LNCaP clone FGC (cell line): ENCODE measurements around the gene CLMP.
"Not testable (repeated sequence)": the region's sequence is repeated elsewhere in the genome, so short reads cannot be mapped to it uniquely, and the experiment has no call there.

Source experiments
- DNase-seq: peaks from one replicate; pipeline ENCODE4 v3.0.0-alpha.2; 2011; ENCODE audit warnings: low read depth
- H3K4me3 ChIP-seq: 2 replicates; pipeline ENCODE4 v1.5.1; 2011; ENCODE audit warnings: mild to moderate bottlenecking, low read depth, low read length, control low read depth
- TF ChIP-seq, protein P1 (sequence below): IDR thresholded peaks from 2 replicates; pipeline ENCODE4 v1.5.1; 2012; ENCODE audit warnings: mild to moderate bottlenecking; ENCODE audit not compliant: control insufficient read depth, insufficient read depth; ENCODE audit errors: extremely low read depth

Gene CLMP

GRCh38 chr11:123137431-123138224, 57.4 kb downstream of the CLMP start:
- no peak for DNase-seq
- TF ChIP-seq, protein P1, sequence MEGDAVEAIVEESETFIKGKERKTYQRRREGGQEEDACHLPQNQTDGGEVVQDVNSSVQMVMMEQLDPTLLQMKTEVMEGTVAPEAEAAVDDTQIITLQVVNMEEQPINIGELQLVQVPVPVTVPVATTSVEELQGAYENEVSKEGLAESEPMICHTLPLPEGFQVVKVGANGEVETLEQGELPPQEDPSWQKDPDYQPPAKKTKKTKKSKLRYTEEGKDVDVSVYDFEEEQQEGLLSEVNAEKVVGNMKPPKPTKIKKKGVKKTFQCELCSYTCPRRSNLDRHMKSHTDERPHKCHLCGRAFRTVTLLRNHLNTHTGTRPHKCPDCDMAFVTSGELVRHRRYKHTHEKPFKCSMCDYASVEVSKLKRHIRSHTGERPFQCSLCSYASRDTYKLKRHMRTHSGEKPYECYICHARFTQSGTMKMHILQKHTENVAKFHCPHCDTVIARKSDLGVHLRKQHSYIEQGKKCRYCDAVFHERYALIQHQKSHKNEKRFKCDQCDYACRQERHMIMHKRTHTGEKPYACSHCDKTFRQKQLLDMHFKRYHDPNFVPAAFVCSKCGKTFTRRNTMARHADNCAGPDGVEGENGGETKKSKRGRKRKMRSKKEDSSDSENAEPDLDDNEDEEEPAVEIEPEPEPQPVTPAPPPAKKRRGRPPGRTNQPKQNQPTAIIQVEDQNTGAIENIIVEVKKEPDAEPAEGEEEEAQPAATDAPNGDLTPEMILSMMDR = no peak
- no peak overlapping the region for H3K4me3 ChIP-seq

DNA sequence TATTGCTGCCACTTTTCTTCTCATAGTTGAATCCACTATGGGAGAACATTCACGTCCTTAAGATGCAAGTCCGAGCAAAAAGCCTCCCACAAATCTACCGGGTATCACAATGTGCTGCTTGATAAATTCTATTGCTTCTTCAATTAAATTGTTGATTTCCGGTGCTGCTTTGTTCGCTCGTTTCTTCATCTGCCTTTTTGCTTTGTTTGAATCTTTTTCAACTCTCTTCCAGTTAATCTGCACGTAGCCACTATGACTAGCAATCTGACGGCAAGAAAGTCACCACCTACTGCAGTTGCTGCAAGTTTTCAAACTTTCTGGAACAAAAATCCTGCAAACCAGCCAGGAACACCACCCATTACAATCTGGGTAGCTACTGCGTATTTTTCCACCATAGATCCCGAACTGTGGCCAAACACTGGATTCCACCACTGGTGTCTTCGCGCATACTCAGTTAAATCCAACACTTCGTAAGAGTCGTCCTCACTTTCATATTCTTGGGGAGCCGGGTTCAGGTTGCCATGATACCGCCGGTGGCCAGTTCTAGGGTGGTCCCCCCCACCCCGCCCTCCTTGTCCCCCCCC, 59.1 kb downstream of the CLMP start:
- H3K4me3 ChIP-seq = no peak overlapping the region
- TF ChIP-seq, protein P1 = no peak
- DNase-seq = no peak

DNA sequence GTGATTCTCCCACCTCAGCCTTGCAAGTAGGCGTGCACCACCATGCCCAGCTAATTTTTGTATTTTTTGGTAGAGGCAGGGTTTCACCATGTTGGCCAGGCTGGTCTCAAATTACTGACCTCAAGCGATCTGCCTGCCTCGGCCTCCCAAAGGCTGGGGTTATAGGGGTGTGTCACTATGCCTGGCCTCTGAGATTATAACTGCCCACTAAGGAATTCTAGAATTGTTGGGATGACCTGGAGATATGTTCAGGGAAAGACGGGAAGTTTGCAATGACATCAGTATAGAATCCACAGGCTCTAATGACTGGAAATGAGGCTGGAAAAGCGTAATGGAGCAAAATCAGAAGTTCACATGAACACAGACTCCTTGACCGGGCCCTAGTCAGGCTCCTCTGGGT, 62.2 kb downstream of the CLMP start:
- TF ChIP-seq, protein P1 = no peak
- H3K4me3 ChIP-seq = no peak overlapping the region
- no peak for DNase-seq

DNA sequence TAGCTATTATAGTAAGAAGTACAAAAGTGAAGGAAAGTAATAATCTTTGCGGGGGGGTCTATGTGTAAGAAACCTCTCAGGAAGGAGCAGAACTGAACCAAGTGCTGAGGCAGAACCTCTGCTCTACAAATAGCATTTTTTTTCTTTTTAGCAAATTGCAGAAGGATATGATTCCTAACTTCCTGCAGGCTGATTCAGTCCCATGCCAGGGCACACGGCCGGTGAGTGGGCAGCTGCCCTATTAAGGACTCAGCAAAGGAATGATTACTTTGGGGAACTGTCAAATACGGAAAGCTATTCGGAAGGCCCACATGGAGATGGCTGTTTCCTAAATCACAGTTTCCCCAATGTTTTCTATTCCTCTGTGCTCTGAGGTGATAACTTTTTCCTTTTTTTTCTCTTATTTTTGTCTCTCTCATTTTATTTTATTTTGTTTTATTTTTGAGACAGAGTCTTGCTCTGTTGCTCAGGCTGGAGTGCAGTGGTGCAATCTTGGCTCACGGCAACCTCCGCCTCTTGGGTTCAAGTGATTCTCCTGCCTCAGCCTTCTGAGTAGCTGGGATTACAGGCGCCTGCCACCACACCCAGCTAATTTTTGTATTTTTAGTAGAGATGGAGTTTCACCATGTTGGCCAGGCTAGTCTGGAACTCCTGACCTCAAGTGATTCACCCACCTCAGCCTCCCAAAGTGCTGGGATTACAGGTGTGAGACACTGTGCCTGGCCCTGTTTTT, 62.8 kb downstream of the CLMP start:
- DNase-seq, H3K4me3 ChIP-seq: not testable (repeated sequence)

GRCh38 chr11:123129920-123130319, 65.1 kb downstream of the CLMP start:
- DNase-seq = no peak
- TF ChIP-seq, protein P1 = no peak
- no peak overlapping the region for H3K4me3 ChIP-seq

DNA sequence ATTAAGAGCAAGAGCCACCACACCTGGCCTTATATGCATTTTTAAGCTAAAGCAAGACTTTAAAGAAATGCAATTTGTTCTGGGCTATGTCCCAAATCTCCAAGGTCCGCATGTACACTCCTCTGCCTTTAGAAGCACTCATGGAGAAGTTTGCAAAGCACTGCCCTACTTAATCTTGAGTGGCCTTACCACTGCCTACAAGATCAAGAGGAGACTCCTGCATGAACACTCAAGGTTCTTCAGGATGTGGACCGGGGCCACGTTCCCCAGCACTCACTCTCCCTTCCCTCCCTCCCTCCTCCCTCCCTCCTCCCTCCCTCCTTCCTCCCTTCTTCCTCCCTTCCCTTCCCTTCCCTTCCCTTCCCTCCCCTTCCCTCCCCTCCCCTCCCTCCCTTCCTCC, 69.9 kb downstream of the CLMP start:
- no peak overlapping the region for H3K4me3 ChIP-seq
- no peak for DNase-seq
- TF ChIP-seq, protein P1 = no peak

DNA sequence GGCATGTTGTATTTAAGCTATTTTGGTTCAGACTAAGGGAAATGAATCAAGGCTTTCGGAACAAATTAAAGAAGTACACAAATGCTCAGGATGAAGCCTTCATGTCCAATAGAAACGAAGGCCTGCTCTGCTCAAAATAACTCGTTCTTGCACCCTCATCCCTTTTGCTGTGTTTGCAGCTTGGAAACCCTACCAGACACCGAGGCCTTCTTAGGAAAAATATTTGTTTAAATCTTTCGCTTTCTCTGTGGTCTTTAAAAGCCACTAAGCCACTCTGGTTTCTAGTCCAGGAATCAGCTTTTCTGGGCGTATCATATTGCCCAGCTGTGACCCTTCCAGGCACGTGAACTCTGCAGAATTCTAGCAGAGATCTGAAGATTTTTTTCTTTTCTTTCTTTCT, 72.2 kb downstream of the CLMP start:
- TF ChIP-seq, protein P1 = no peak
- no peak overlapping the region for H3K4me3 ChIP-seq

More for the DNA sequence above, 72.2 kb downstream of the CLMP start:
- DNase-seq = no peak
